ENCODE measurements around the gene STIM1. TPM values are rescaled to one million over a fixed set of nuclear protein-coding genes. Genes with fewer than 3 reads are reported as not detected.
"Not testable (repeated sequence)": the region's sequence is repeated elsewhere in the genome, so short reads cannot be mapped to it uniquely, and the experiment has no call there.

STIM1 gene
- total RNA-seq, 1 experiment from 2014 or later, result 23.6 TPM

DNA sequence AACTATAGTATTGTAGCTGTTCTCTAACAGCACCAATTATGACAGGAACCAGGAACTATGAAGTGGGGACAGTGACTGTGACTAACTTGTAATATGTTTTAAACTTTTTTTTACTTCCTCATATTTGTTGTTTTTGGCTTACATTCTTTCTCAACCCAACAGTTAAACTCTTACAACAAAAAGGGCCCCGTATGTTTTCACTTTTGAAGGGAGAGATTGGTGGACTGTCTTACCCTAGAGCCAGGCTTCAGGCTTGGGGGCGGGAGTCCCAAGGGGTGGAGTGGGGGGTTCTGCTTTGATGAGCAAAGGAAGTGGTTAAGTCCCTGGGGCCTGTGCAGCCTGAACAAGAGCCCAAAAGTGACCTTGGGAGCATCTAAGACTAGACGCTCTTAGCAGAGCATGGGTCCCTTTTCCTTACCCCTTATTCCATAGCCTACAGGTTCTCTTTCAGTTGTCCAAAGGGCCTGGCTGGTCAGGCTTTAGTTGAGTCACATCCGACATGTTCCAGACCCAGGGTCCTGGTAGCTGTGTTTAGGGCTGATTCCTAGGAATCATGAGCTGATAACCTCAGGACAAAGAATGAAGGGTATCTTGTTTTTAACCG lies 38.8 kb downstream of the STIM1 start:
- H3K27me3 ChIP-seq (ENCODE audit: control insufficient read depth, insufficient read depth, low read length), result no peaks in the 10 kb centered on the region
- H3K4me3 ChIP-seq (ENCODE audit: insufficient read depth, low read depth, low read length), result no peak overlapping the region
- DNase-seq, result no peak
- H3K36me3 ChIP-seq (replicated peaks; ENCODE audit: control insufficient read depth, insufficient read depth, low read length), result no peaks in the 10 kb centered on the region

GRCh38 chr11:3896644-3897043 lies 41.2 kb downstream of the STIM1 start:
- no peak for DNase-seq
- Histone ChIP-seq H3K36me3 (replicated peaks; ENCODE audit: control insufficient read depth, insufficient read depth, low read length) (no peaks in the 10 kb centered on the region), H3K27me3 (ENCODE audit: control insufficient read depth, insufficient read depth, low read length) (no peaks in the 10 kb centered on the region), H3K4me3 (ENCODE audit: insufficient read depth, low read depth, low read length) (no peak overlapping the region)

DNA sequence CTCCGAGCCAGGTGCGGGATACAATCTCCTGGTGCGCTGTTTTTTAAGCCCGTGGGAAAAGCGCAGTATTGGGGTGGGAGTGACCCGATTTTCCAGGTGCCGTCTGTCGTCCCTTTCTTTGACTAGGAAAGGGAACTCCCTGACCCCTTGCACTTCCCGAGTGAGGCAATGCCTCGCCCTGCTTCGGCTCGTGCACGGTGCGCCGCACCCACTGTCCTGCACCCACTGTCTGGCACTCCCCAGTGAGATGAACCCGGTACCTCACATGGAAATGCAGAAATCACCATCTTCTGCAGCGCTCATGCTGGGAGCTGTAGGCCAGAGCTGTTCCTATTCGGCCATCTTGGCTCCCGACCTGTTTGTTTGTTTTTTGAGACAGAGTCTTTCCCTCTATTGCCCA lies 44.8 kb downstream of the STIM1 start:
- not testable (repeated sequence) for H3K4me3 ChIP-seq (ENCODE audit: insufficient read depth, low read depth, low read length); H3K27me3 ChIP-seq (ENCODE audit: control insufficient read depth, insufficient read depth, low read length); H3K36me3 ChIP-seq (replicated peaks; ENCODE audit: control insufficient read depth, insufficient read depth, low read length); DNase-seq

DNA sequence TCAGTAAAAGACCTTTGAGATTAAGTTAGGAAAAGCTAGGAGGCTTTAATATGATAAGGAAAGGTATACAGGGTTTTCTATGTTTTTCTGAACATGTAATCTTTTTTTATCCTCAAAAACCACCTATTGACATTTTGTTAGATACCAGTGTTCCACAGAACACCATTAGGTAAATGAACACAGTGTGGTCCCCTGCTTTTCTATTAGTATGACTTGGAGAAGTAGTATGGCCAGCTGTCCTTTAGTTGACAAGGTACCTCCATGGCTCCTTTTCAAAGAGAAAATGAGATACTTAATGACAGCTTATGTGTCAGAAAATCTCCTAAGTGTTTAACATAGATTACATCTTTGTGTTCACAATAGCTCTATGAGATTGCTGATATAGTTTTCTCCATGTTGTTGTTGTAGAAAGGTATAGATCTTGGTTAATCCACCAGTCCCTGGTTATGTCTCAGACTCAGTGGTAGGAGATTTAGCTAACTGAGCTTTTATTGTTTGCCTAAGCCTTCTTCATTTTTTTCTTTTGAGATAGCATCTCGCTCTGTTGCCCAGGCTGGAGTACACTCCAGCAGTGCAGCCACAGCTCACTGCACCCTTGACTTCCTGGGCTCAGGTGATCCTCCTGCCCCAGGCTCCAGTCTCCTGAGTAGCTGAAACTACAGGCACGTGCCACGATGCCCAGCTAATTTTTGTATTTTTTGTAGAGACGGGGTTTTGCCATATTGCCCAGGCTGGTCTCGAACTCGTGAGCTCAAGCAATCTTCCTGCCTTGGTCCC lies 46.0 kb downstream of the STIM1 start:
- no peak for DNase-seq
- Histone ChIP-seq H3K36me3 (replicated peaks; ENCODE audit: control insufficient read depth, insufficient read depth, low read length) (no peaks in the 10 kb centered on the region), H3K4me3 (ENCODE audit: insufficient read depth, low read depth, low read length) (no peak overlapping the region), H3K27me3 (ENCODE audit: control insufficient read depth, insufficient read depth, low read length) (no peaks in the 10 kb centered on the region)

DNA sequence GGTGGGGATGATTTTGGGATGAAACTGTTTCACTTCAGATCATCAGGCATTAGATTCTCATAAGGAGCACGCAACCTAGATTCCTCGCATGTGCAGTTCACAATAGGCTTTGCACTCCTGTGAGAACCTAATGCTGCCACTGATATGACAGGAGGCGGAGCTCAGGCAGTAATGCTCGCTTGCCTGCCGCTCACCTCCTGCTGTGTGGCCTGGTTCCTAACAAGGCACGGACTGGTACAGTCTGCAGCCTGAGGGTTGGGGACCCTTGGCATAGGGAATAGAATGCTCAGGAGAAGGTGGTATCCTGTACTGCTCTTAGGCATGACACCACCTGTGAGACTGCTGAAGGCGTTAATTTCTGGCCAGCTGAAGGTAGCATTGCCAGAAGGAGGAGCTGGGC lies 47.0 kb downstream of the STIM1 start:
- no peaks in the 10 kb centered on the region for H3K36me3 ChIP-seq (replicated peaks; ENCODE audit: control insufficient read depth, insufficient read depth, low read length)
- H3K27me3 ChIP-seq (ENCODE audit: control insufficient read depth, insufficient read depth, low read length), result no peaks in the 10 kb centered on the region
- no peak for DNase-seq
- H3K4me3 ChIP-seq (ENCODE audit: insufficient read depth, low read depth, low read length), result no peak overlapping the region

GRCh38 chr11:3903207-3903896 lies 47.9 kb downstream of the STIM1 start:
- DNase-seq, result no peak
- no peaks in the 10 kb centered on the region for H3K36me3 ChIP-seq (replicated peaks; ENCODE audit: control insufficient read depth, insufficient read depth, low read length)
- H3K27me3 ChIP-seq (ENCODE audit: control insufficient read depth, insufficient read depth, low read length), result no peaks in the 10 kb centered on the region
- no peak overlapping the region for H3K4me3 ChIP-seq (ENCODE audit: insufficient read depth, low read depth, low read length)

DNA sequence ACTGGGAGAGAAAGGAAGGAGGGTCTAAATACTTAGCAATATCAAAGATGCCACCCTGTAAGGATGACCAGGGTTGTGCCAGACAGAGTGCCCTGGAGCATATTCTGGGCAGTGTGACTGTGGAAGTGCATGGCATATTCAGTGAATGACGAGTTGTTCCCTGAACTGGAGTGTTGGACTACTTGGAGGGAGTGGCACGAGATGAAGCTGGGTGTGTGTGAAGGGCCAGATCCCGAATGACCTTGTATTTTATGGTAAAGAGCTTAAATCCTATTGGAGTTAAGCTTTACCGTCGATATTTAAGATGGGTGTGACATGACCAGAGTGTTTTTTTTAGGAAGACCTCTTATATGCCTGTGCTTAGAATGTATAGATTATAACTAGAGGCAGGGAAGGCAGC lies 48.8 kb downstream of the STIM1 start:
- DNase-seq, result no peak
- H3K4me3 ChIP-seq (ENCODE audit: insufficient read depth, low read depth, low read length), result no peak overlapping the region
- no peaks in the 10 kb centered on the region for H3K36me3 ChIP-seq (replicated peaks; ENCODE audit: control insufficient read depth, insufficient read depth, low read length)
- no peaks in the 10 kb centered on the region for H3K27me3 ChIP-seq (ENCODE audit: control insufficient read depth, insufficient read depth, low read length)

DNA sequence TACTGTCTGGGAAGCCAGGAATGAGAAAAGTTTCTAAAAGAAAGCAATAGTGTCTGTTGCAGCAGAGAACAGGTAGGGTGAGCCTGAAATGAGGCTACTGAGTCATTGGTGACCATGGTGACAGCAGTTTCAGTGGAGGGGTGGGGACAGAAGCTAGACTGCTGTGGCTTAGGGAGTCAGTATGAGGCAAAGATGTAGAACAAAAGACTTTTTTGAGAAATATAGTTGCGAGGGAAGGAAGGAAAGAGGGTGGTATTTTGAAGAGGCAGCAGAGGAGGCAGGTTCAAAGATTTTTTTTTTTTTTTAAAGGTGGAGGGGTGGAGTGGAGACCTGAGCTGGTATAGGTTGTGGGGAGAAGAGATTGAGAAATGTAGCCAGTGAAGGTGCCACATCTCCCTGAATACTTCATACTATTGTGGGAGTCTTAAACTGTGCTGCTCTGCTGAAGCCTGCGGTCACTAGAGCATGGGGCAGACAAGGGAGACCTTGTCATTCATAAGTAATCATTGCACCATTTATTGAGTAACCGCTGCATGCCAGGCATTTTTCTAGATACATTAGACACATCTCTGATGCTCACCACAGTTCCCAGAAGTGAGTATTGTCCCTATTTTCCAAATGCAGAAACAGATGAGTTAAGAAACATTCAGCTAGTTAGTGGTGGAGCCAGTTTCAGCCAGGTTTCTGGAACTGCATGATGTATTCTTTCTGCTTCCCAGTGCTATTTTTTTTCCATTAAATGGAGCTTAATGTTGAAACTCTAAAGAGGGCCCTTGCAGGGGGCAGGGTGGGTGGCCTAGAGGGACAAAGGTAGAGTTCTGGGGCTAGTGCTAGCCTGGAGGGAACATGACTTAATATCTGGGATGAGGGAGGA lies 49.9 kb downstream of the STIM1 start:
- Histone ChIP-seq H3K36me3 (replicated peaks; ENCODE audit: control insufficient read depth, insufficient read depth, low read length) (no peaks in the 10 kb centered on the region), H3K27me3 (ENCODE audit: control insufficient read depth, insufficient read depth, low read length) (no peaks in the 10 kb centered on the region), H3K4me3 (ENCODE audit: insufficient read depth, low read depth, low read length) (no peak overlapping the region)
- peak; percentile 23 for DNase-seq

- Histone ChIP-seq H3K27me3 (ENCODE audit: control insufficient read depth, insufficient read depth, low read length) (no peaks in the 10 kb centered on the region), H3K4me3 (ENCODE audit: insufficient read depth, low read depth, low read length) (no peak overlapping the region), H3K36me3 (replicated peaks; ENCODE audit: control insufficient read depth, insufficient read depth, low read length) (no peaks in the 10 kb centered on the region)
- no peak for DNase-seq
These were observed 50.7 kb downstream of the STIM1 start for GRCh38 chr11:3906166-3906565.

DNA sequence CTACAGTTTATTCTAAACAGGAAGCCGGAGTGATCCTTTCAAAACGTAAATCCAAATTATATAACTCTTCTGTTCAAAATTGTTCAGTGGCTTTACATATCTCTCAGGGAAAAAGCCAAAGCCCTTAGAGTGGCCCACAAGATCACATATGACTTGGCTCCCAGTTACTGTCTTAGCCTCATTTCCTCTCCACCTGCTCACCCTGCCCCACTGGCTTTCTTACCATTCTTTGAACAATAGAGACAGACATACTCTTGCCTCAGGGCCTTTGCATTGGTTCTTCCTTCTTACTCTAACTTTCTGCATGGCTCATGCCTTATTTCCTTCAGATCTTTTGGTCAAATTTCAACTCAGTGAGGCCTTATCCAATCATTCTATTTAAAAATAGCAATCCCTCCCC lies 52.1 kb downstream of the STIM1 start:
- DNase-seq, result no peak

GRCh38 chr11:3909901-3910300 lies 54.4 kb downstream of the STIM1 start:
- H3K27me3 ChIP-seq (ENCODE audit: control insufficient read depth, insufficient read depth, low read length), result no peaks in the 10 kb centered on the region
- no peak for DNase-seq
- H3K36me3 ChIP-seq (replicated peaks; ENCODE audit: control insufficient read depth, insufficient read depth, low read length), result no peaks in the 10 kb centered on the region
- H3K4me3 ChIP-seq (ENCODE audit: insufficient read depth, low read depth, low read length), result no peak overlapping the region

More for the DNA sequence above, 52.1 kb downstream of the STIM1 start:
- no peaks in the 10 kb centered on the region for H3K36me3 ChIP-seq (replicated peaks; ENCODE audit: control insufficient read depth, insufficient read depth, low read length)
- H3K4me3 ChIP-seq (ENCODE audit: insufficient read depth, low read depth, low read length), result no peak overlapping the region
- H3K27me3 ChIP-seq (ENCODE audit: control insufficient read depth, insufficient read depth, low read length), result no peaks in the 10 kb centered on the region

GRCh38 chr11:3911908-3912505 lies 56.5 kb downstream of the STIM1 start:
- Histone ChIP-seq H3K4me3 (ENCODE audit: insufficient read depth, low read depth, low read length) (no peak overlapping the region), H3K27me3 (ENCODE audit: control insufficient read depth, insufficient read depth, low read length) (no peaks in the 10 kb centered on the region), H3K36me3 (replicated peaks; ENCODE audit: control insufficient read depth, insufficient read depth, low read length) (no peaks in the 10 kb centered on the region)
- DNase-seq, result no peak

DNA sequence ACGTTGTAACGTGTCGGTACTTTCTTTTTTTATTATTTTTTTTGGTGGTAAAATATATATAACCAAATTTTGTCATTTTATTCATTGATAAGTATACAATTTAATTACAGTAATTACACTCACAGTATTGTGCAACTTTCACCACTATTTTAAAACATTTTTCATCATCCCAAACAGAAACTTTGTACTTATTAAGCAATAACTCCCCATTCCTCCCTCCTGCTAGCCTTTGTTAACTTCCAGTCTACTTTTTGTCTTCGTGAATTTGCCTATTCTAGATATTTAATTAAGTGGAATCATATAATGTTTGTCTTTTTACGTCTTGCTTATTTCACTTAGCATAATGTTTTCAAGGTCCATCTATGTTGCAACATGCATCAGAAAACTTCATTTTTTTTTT lies 58.5 kb downstream of the STIM1 start:
- Histone ChIP-seq H3K4me3 (ENCODE audit: insufficient read depth, low read depth, low read length) (no peak overlapping the region), H3K36me3 (replicated peaks; ENCODE audit: control insufficient read depth, insufficient read depth, low read length) (no peaks in the 10 kb centered on the region), H3K27me3 (ENCODE audit: control insufficient read depth, insufficient read depth, low read length) (no peaks in the 10 kb centered on the region)

GRCh38 chr11:3914805-3915204 lies 59.3 kb downstream of the STIM1 start:
- no peak overlapping the region for H3K4me3 ChIP-seq (ENCODE audit: insufficient read depth, low read depth, low read length)
- DNase-seq, result no peak
- H3K27me3 ChIP-seq (ENCODE audit: control insufficient read depth, insufficient read depth, low read length), result no peaks in the 10 kb centered on the region
- H3K36me3 ChIP-seq (replicated peaks; ENCODE audit: control insufficient read depth, insufficient read depth, low read length), result no peaks in the 10 kb centered on the region

More for the DNA sequence above, 58.5 kb downstream of the STIM1 start:
- no peak for DNase-seq
